MCF 10A (cell line): ENCODE results near the gene TRIM66. TPM values are rescaled to one million over a fixed set of nuclear protein-coding genes. Genes with fewer than 3 reads are reported as not detected.
A peak's percentile ranks its signal among the peaks of the same experiment; 100 is the strongest.

Experiments
- BruUV-seq: library from RNA; stranded (reverse); fragments of 400-500 nt; replicated peaks from 2 replicates; lab custom pipeline; 2021; lab: Mats Ljungman, UMichigan
- CTCF ChIA-PET: fragments of 300-600 bp; sonication (Branson Sonifier 250); formaldehyde crosslinking; extraction: SDS; loops from one replicate; lab custom pipeline; 2021; ENCODE audit warnings: antibody characterized with exemption, inconsistent platforms; lab: Yijun Ruan, JAX
- POLR2A ChIA-PET: fragments of 300-600, 350-650 bp; sonication (Branson Sonifier 250); formaldehyde crosslinking; extraction: SDS; loops from one replicate; lab custom pipeline; 2020; ENCODE audit warnings: antibody characterized with exemption, inconsistent platforms; lab: Yijun Ruan, JAX
- DNase-seq: peaks from one replicate; pipeline ENCODE4 v3.0.0-alpha.2; 2018; ENCODE audit not compliant: unreplicated experiment
- H3K27ac Mint-ChIP-seq: one replicate; pipeline ENCODE4 v1.8.0; 2022; ENCODE audit warnings: mild to moderate bottlenecking, low read depth, mixed read lengths; ENCODE audit not compliant: unreplicated experiment
- H3K27me3 Mint-ChIP-seq: one replicate; pipeline ENCODE4 v1.8.0; 2022; ENCODE audit warnings: mixed read lengths; ENCODE audit not compliant: insufficient read depth, unreplicated experiment
- H3K36me3 Mint-ChIP-seq: one replicate; pipeline ENCODE4 v1.8.0; 2022; ENCODE audit warnings: mild to moderate bottlenecking, moderate library complexity, mixed read lengths; ENCODE audit not compliant: insufficient read depth, unreplicated experiment
- H3K4me1 Mint-ChIP-seq: one replicate; pipeline ENCODE4 v1.8.0; 2022; ENCODE audit warnings: mixed read lengths; ENCODE audit not compliant: insufficient read depth, unreplicated experiment
- H3K4me3 Mint-ChIP-seq: one replicate; pipeline ENCODE4 v1.8.0; 2022; ENCODE audit warnings: mild to moderate bottlenecking, moderate library complexity, mixed read lengths; ENCODE audit not compliant: unreplicated experiment
- H3K9me3 Mint-ChIP-seq: one replicate; pipeline ENCODE4 v1.8.0; 2022; ENCODE audit warnings: mixed read lengths; ENCODE audit not compliant: unreplicated experiment
- CTCF ChIP-seq: fragments of 200-600 bp; IDR thresholded peaks from one replicate; pipeline ENCODE4 v1.8.0; 2022; ENCODE audit warnings: antibody characterized with exemption, mild to moderate bottlenecking; ENCODE audit not compliant: unreplicated experiment
- intact Hi-C: fragments of 100-400 bp; cut with micrococcal nuclease; formaldehyde crosslinking; loops from 2 replicates; pipeline ENCODE4 v1.14.1; 2022
- total RNA-seq: library from RNA; stranded (reverse); gene quantifications from 2 replicates; pipeline ENCODE4 v1.2.3, GENCODE V29; 2022

The TRIM66 gene
- total RNA-seq, 1 experiment from 2014 or later = 27.3 TPM

- peaks cover 93% of the 10 kb centered on the region for H3K36me3 Mint-ChIP-seq
- CTCF ChIA-PET = interaction anchor here (0.6 to 1.8 kb wide), 15 partner anchors 57 to 584 kb away, joined by 3 to 12 read pairs (median 3); no protein-coding TSS in a partner anchor
- no peak for TF ChIP-seq CTCF
- POLR2A ChIA-PET = interaction anchor here (0.5 to 4.8 kb wide), 30 partner anchors 9 to 887 kb away, joined by 3 to 66 read pairs (median 5); partner anchors contain the start of genes AKIP1 and TMEM9B
- H3K9me3 Mint-ChIP-seq = no peaks in the 10 kb centered on the region
- DNase-seq = peak; percentile 97
- H3K4me1 Mint-ChIP-seq = peaks cover 33% of the 10 kb centered on the region
- H3K27ac Mint-ChIP-seq = peak overlapping the region; percentile 87
- no peaks in the 10 kb centered on the region for H3K27me3 Mint-ChIP-seq
- intact Hi-C loops = loop anchor here (1.0 to 10.0 kb wide), 5 partner anchors 80 to 446 kb away; no protein-coding TSS in a partner anchor
- peak overlapping the region; percentile 75 for H3K4me3 Mint-ChIP-seq
- TSS peak; percentile 79 for BruUV-seq
Observed at GRCh38 chr11:8688414-8689362, 6.2 kb upstream of the TRIM66 start.

- no peak for DNase-seq
- Mint-ChIP-seq H3K27ac (no peak overlapping the region), H3K27me3 (no peaks in the 10 kb centered on the region), H3K4me3 (no peak overlapping the region), H3K9me3 (no peaks in the 10 kb centered on the region), H3K4me1 (peaks cover 33% of the 10 kb centered on the region), H3K36me3 (peaks cover 86% of the 10 kb centered on the region)
- no TSS peak for BruUV-seq
- intact Hi-C loops = loop anchor here (5.0 to 10.0 kb wide), 2 partner anchors 354 to 448 kb away; no protein-coding TSS in a partner anchor
- CTCF ChIA-PET = interaction anchor here (0.6 to 1.8 kb wide), 5 partner anchors 82 to 278 kb away, joined by 3 to 4 read pairs (median 4); no protein-coding TSS in a partner anchor
- POLR2A ChIA-PET = interaction anchor here (1.0 to 4.8 kb wide), 3 partner anchors 81 to 277 kb away, joined by 3 to 66 read pairs (median 3); a partner anchor contains a TSS
- no peak for TF ChIP-seq CTCF
Observed at GRCh38 chr11:8686325-8686724, 3.9 kb upstream of the TRIM66 start.

- H3K4me1 Mint-ChIP-seq = peaks cover 35% of the 10 kb centered on the region
- no peaks in the 10 kb centered on the region for H3K27me3 Mint-ChIP-seq
- no TSS peak for BruUV-seq
- peak overlapping the region; percentile 81 for H3K4me3 Mint-ChIP-seq
- POLR2A ChIA-PET = interaction anchor here (0.6 to 4.8 kb wide), 3 partner anchors 34 to 704 kb away, joined by 3 to 66 read pairs (median 4); a partner anchor contains a TSS
- H3K36me3 Mint-ChIP-seq = peaks cover 82% of the 10 kb centered on the region
- CTCF ChIA-PET = interaction anchor here (0.6 to 1.8 kb wide), 3 partner anchors 271 to 595 kb away, joined by 3 to 5 read pairs (median 4); no protein-coding TSS in a partner anchor
- DNase-seq = no peak
- H3K9me3 Mint-ChIP-seq = peaks cover 2% of the 10 kb centered on the region
- TF ChIP-seq CTCF = no peak
- intact Hi-C loops = loop anchor here (5.0 to 10.0 kb wide), 2 partner anchors 354 to 449 kb away; no protein-coding TSS in a partner anchor
- no peak overlapping the region for H3K27ac Mint-ChIP-seq
Observed at GRCh38 chr11:8685820-8686219, 3.4 kb upstream of the TRIM66 start.
